GM03348 (cell line): ENCODE data around the gene CCDC198.

Experiments
- DNase-seq: peaks from one replicate; pipeline ENCODE4 v3.0.0; 2012; ENCODE audit warnings: low spot score

Gene CCDC198

GRCh38 chr14:57493467-57494181 is at the start of gene CCDC198:
Gene CCDC198 (minus strand): TSS chr14:57493857. CDS start chr14:57493715, 142 bp downstream.
- DNase-seq: no peak

- DNase-seq: peak; percentile 22
Observed at GRCh38 chr14:57533214-57533613, 39.6 kb upstream of the CCDC198 start.

- DNase-seq: no peak
Observed at GRCh38 chr14:57530571-57530970, 36.9 kb upstream of the CCDC198 start.

- no peak for DNase-seq
Observed at GRCh38 chr14:57526942-57527341, 33.3 kb upstream of the CCDC198 start.

- DNase-seq: no peak
Observed at GRCh38 chr14:57519043-57519442, 25.4 kb upstream of the CCDC198 start.

- DNase-seq: no peak
Observed at GRCh38 chr14:57512220-57512619, 18.6 kb upstream of the CCDC198 start.

GRCh38 chr14:57508756-57509155 is 15.1 kb upstream of the CCDC198 start:
- no peak for DNase-seq

- DNase-seq: no peak
Observed at GRCh38 chr14:57502586-57503254, 9.1 kb upstream of the CCDC198 start.

GRCh38 chr14:57501039-57501557 is 7.4 kb upstream of the CCDC198 start:
- no peak for DNase-seq

- DNase-seq: no peak
Observed at GRCh38 chr14:57498659-57499058, 5.0 kb upstream of the CCDC198 start.

GRCh38 chr14:57498035-57498434 is 4.4 kb upstream of the CCDC198 start:
- no peak for DNase-seq

GRCh38 chr14:57495416-57495815 is 1.8 kb upstream of the CCDC198 start:
- DNase-seq: no peak

- peak; percentile 50 for DNase-seq
Observed at GRCh38 chr14:57492859-57493258, 798 bp downstream of the CCDC198 start.

GRCh38 chr14:57491640-57492039 is 2.0 kb downstream of the CCDC198 start:
- no peak for DNase-seq

GRCh38 chr14:57487771-57488170 is 5.9 kb downstream of the CCDC198 start:
- peak; percentile 24 for DNase-seq

- peak; percentile 57 for DNase-seq
Observed at GRCh38 chr14:57486767-57487379, 6.8 kb downstream of the CCDC198 start.

- no peak for DNase-seq
Observed at GRCh38 chr14:57485635-57486034, 8.0 kb downstream of the CCDC198 start.

GRCh38 chr14:57482120-57482519 is 11.5 kb downstream of the CCDC198 start:
- DNase-seq: no peak

- DNase-seq: peak; percentile 45
Observed at GRCh38 chr14:57480051-57480450, 13.6 kb downstream of the CCDC198 start.

- no peak for DNase-seq
Observed at GRCh38 chr14:57479197-57479596, 14.5 kb downstream of the CCDC198 start.

- no peak for DNase-seq
Observed at GRCh38 chr14:57478050-57478449, 15.6 kb downstream of the CCDC198 start.

- no peak for DNase-seq
Observed at GRCh38 chr14:57470909-57471308, 22.7 kb downstream of the CCDC198 start.
